ACC112 (cell line): ENCODE data around the gene FCHO2.

ENCODE experiments used
- H2AFZ ChIP-seq: fragments of 200-600 bp; sonication (generic); one replicate; pipeline ENCODE4 v1.6.0; 2017; ENCODE audit warnings: antibody characterized with exemption, low read length; ENCODE audit not compliant: unreplicated experiment
- H3K27ac ChIP-seq: fragments of 200-600 bp; sonication (generic); 2 replicates; pipeline ENCODE4 v1.5.1; 2014; ENCODE audit warnings: low read depth, mild to moderate bottlenecking, antibody characterized with exemption, low read length, moderate library complexity
- H3K27me3 ChIP-seq: fragments of 200-600 bp; sonication (generic); 2 replicates; pipeline ENCODE4 v1.6.1; 2014; ENCODE audit warnings: mild to moderate bottlenecking, antibody characterized with exemption, low read length, moderate library complexity, mixed read lengths; ENCODE audit not compliant: insufficient read depth
- H3K36me3 ChIP-seq: fragments of 200-600 bp; sonication (generic); 2 replicates; pipeline ENCODE4 v1.6.1; 2016; ENCODE audit warnings: mild to moderate bottlenecking, antibody characterized with exemption, low read length, moderate library complexity, mixed read lengths; ENCODE audit not compliant: insufficient read depth
- H3K4me1 ChIP-seq: fragments of 200-600 bp; sonication (generic); one replicate; pipeline ENCODE4 v1.6.1; 2016; ENCODE audit warnings: low read length, mixed read lengths; ENCODE audit not compliant: insufficient read depth, unreplicated experiment, control insufficient read depth
- H3K4me3 ChIP-seq: fragments of 200-600 bp; sonication (generic); 2 replicates; pipeline ENCODE4 v1.5.1; 2014; ENCODE audit warnings: mild to moderate bottlenecking, low read depth, low read length
- H3K79me2 ChIP-seq: fragments of 200-600 bp; sonication (generic); one replicate; pipeline ENCODE4 v1.6.0; 2016; ENCODE audit warnings: low read length; ENCODE audit not compliant: control insufficient read depth, unreplicated experiment, insufficient read depth

Gene FCHO2

GRCh38 chr5:73028991-73029595 lies 73.3 kb downstream of the FCHO2 start:
- Histone ChIP-seq H3K79me2 (no peaks in the 10 kb centered on the region), H3K36me3 (no peaks in the 10 kb centered on the region; the same call in 1 of the 2 replicates), H3K4me3 (no peak overlapping the region), H3K27ac (peak overlapping the region; percentile 27; the same call in 1 of the 2 replicates), H3K27me3 (no peaks in the 10 kb centered on the region), H3K4me1 (peaks cover 33% of the 10 kb centered on the region), H2AFZ (no peak overlapping the region)

GRCh38 chr5:73030531-73030930 lies 74.7 kb downstream of the FCHO2 start:
- peak overlapping the region; percentile 75 for H3K27ac ChIP-seq
- no peak overlapping the region for H2AFZ ChIP-seq
- no peak overlapping the region for H3K4me3 ChIP-seq
- H3K79me2 ChIP-seq, result no peaks in the 10 kb centered on the region
- H3K27me3 ChIP-seq, result no peaks in the 10 kb centered on the region
- peaks cover 33% of the 10 kb centered on the region for H3K4me1 ChIP-seq
- no peaks in the 10 kb centered on the region; the same call in 1 of the 2 replicates for H3K36me3 ChIP-seq

GRCh38 chr5:73030995-73031394 lies 75.2 kb downstream of the FCHO2 start:
- Histone ChIP-seq H3K36me3 (no peaks in the 10 kb centered on the region; the same call in 1 of the 2 replicates), H3K27me3 (no peaks in the 10 kb centered on the region), H3K27ac (peak overlapping the region; percentile 75), H3K79me2 (no peaks in the 10 kb centered on the region), H2AFZ (no peak overlapping the region), H3K4me1 (peaks cover 33% of the 10 kb centered on the region), H3K4me3 (peak overlapping the region; percentile 6; the same call in 1 of the 2 replicates)

- Histone ChIP-seq H3K36me3 (no peaks in the 10 kb centered on the region), H3K4me3 (peak overlapping the region; percentile 6; the same call in 1 of the 2 replicates), H3K79me2 (no peaks in the 10 kb centered on the region), H3K27ac (peak overlapping the region; percentile 75), H2AFZ (no peak overlapping the region), H3K4me1 (peaks cover 33% of the 10 kb centered on the region), H3K27me3 (no peaks in the 10 kb centered on the region)
Observed at GRCh38 chr5:73031839-73032238, 76.0 kb downstream of the FCHO2 start.

- peaks cover 33% of the 10 kb centered on the region for H3K4me1 ChIP-seq
- H3K79me2 ChIP-seq, result no peaks in the 10 kb centered on the region
- H3K36me3 ChIP-seq, result no peaks in the 10 kb centered on the region
- H3K27ac ChIP-seq, result peak overlapping the region; percentile 66
- no peak overlapping the region for H3K4me3 ChIP-seq
- H2AFZ ChIP-seq, result no peak overlapping the region
- no peaks in the 10 kb centered on the region for H3K27me3 ChIP-seq
Observed at GRCh38 chr5:73032635-73033034, 76.8 kb downstream of the FCHO2 start.

GRCh38 chr5:73037545-73037944 lies 81.7 kb downstream of the FCHO2 start:
- no peaks in the 10 kb centered on the region for H3K27me3 ChIP-seq
- H2AFZ ChIP-seq, result no peak overlapping the region
- no peaks in the 10 kb centered on the region for H3K36me3 ChIP-seq
- no peaks in the 10 kb centered on the region for H3K79me2 ChIP-seq
- peaks cover 2% of the 10 kb centered on the region for H3K4me1 ChIP-seq
- no peak overlapping the region for H3K4me3 ChIP-seq
- no peak overlapping the region for H3K27ac ChIP-seq

GRCh38 chr5:73039082-73039481 lies 83.2 kb downstream of the FCHO2 start:
- peaks cover 3% of the 10 kb centered on the region for H3K36me3 ChIP-seq
- H3K27me3 ChIP-seq, result no peaks in the 10 kb centered on the region
- H2AFZ ChIP-seq, result no peak overlapping the region
- no peak overlapping the region for H3K4me3 ChIP-seq
- no peak overlapping the region for H3K27ac ChIP-seq
- H3K4me1 ChIP-seq, result no peaks in the 10 kb centered on the region
- no peaks in the 10 kb centered on the region for H3K79me2 ChIP-seq

GRCh38 chr5:73042993-73043392 lies 87.2 kb downstream of the FCHO2 start:
- Histone ChIP-seq H3K36me3 (peaks cover 21% of the 10 kb centered on the region), H3K4me3 (no peak overlapping the region), H3K27me3 (no peaks in the 10 kb centered on the region), H3K27ac (no peak overlapping the region), H3K4me1 (no peaks in the 10 kb centered on the region), H3K79me2 (no peaks in the 10 kb centered on the region), H2AFZ (no peak overlapping the region)

GRCh38 chr5:73044546-73044945 lies 88.7 kb downstream of the FCHO2 start:
- no peak overlapping the region for H2AFZ ChIP-seq
- no peaks in the 10 kb centered on the region for H3K79me2 ChIP-seq
- H3K4me3 ChIP-seq, result no peak overlapping the region
- H3K4me1 ChIP-seq, result no peaks in the 10 kb centered on the region
- no peak overlapping the region for H3K27ac ChIP-seq
- no peaks in the 10 kb centered on the region for H3K27me3 ChIP-seq
- H3K36me3 ChIP-seq, result peaks cover 21% of the 10 kb centered on the region

GRCh38 chr5:73045623-73046022 lies 89.8 kb downstream of the FCHO2 start:
- Histone ChIP-seq H3K4me3 (no peak overlapping the region), H3K36me3 (peaks cover 21% of the 10 kb centered on the region), H3K4me1 (no peaks in the 10 kb centered on the region), H2AFZ (no peak overlapping the region), H3K79me2 (no peaks in the 10 kb centered on the region), H3K27me3 (no peaks in the 10 kb centered on the region), H3K27ac (no peak overlapping the region)

- H3K4me1 ChIP-seq, result peaks cover 2% of the 10 kb centered on the region
- H3K4me3 ChIP-seq, result no peak overlapping the region
- no peak overlapping the region for H3K27ac ChIP-seq
- no peaks in the 10 kb centered on the region for H3K79me2 ChIP-seq
- H2AFZ ChIP-seq, result no peak overlapping the region
- H3K36me3 ChIP-seq, result peaks cover 3% of the 10 kb centered on the region; the same call in 1 of the 2 replicates
- no peaks in the 10 kb centered on the region for H3K27me3 ChIP-seq
Observed at GRCh38 chr5:73061593-73061992, 105.8 kb downstream of the FCHO2 start.
